NCI-H2107 (cell line): ENCODE results near the gene SCP2.

Source experiments
- DNase-seq: peaks from one replicate; lab custom pipeline; 2025; lab: John Stamatoyannopoulos, UW

SCP2 gene

DNA sequence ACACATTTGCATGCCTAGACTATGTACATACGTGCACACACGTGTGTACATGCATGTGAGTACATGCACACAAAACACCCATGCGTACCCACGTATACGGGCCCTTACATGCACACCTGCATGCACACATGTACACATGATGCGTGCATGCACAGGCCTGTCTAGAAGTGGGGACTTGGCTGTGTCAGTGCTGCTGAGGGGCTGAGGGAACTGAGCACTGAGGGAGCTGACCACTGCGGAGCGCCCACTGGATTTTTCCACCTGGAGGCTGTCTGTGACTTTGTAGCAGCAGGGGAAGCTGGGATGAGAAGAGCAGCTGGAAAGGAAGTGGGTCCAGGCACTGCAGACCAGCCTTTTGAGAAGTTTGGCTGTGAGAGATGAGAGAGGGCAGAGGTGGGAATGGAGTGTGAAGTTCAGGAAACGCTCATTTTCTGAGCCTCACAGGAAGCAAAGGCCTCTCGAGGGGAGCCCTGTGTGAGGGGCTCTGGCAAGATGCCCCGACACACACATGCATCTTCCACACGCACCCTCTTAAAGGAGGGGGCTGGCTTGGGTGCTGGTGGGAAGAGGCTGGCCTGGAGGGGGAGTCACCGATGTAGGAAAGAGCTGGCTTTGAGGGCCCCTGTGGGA is 155.9 kb downstream of the SCP2 start:
- no peak for DNase-seq

DNA sequence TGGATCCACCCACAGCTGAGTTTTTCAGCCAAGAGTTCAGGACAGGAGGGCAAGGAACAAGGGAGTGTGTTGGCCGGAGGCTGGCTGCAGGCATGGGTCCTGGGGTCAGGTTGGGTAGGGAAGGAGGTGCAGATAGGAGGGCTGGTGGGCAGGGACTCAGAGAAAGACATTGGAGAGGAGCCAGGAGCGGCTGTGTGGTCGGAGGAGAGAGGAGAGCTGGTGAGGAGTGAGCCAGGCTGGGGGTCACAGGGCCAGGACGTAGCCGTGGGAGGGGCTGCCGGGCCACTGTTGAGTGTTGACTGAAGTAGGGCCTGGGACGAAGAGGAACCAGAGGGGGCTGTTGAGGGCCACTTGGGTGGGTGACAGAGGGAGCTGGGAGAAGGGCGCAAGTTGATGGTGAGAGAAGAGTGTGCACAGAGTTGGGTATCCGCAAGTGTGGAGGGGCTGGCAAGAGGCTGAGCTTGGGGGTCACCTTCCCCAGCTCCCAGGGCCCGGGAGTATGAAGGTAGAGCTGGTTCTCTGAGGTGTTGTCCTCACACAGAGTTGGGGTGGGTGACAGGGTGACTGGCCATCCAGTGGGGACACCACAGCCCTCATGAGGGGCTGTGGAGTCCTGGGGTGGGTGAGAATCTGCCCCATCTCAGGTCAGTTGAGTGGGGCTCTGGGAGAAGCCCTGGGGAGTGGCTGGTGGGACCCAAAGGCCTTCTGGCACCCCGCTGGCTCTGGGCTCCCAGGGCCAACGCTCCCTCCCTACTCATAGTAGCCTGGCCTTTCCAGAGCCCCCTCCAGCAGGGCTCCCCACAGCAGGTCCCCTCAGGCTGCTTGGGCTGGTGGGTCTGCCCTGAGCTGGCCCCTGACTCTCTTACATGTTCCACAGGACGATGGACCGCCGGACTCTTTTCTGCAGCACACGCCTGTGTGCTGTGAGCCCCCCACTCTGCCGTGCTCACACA is 156.8 kb downstream of the SCP2 start:
- no peak for DNase-seq

- DNase-seq = no peak
Measured at GRCh38 chr1:53084589-53084971, 157.5 kb downstream of the SCP2 start.

DNA sequence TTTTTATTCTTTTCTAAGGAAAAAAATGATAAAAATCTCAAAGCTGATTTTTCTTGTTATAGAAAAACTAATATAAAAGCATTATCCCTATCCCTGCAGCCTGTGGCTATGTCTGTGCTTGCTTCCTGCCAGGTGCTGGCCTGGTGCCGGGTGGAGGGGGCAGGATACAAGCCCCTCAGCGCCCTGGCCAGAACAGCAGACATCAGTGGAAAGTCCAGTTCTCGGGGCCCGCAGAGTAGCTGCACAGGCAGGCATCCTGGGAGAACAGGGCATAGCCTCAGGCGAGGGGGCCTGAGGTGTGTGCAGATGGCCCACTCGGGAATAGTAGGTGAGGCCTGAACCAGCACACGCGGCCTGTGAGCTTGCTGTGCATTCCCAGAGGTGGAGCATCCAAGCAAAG is 158.3 kb downstream of the SCP2 start:
- DNase-seq = no peak

- no peak for DNase-seq
Measured at GRCh38 chr1:53086491-53087070, 159.5 kb downstream of the SCP2 start.

- DNase-seq = no peak
Measured at GRCh38 chr1:53087332-53088285, 160.5 kb downstream of the SCP2 start.

GRCh38 chr1:53088616-53089300 is 161.7 kb downstream of the SCP2 start:
- DNase-seq = no peak

GRCh38 chr1:53089478-53090226 is 162.6 kb downstream of the SCP2 start:
- no peak for DNase-seq

- no peak for DNase-seq
Measured at GRCh38 chr1:53090227-53091147, 163.4 kb downstream of the SCP2 start.

- no peak for DNase-seq
Measured at GRCh38 chr1:53091841-53092645, 165.0 kb downstream of the SCP2 start.

DNA sequence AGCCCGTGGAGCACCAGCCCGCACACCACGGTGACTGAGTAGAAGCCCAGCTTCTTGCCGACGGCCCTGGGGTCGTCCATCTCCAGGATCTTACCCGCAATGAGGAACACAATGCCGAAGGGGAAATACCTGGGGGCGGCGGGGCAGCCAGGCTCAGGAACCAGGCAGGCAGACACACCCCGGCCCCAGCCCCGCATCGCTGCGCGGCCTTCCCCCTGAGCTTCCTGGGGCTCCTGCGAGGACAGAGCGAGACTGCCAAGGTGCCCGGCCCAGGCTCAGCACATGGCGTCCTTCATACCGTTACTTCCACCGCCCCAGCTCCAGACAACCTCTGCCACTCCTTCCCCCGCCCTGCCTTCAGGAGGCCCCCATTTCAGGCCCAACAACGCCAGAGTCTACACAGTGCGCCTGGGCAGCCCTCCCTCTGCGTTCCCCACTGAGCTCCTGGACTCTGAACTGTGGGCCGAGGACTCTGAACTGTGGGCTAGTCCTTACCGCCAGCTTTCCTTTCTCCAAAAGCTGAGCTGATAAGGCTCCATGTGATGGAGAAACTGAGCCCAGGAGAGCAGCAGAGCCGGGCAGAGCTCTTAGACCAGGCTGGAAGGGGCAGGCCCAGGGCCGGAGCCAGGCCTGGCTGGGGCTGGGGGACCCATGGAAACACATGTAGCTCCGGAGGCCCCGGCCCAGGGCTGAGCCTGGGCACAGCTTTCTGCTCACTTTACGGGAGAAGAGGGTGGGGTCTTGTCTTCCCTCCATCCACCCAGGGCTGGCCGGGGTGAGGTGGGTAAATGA is 165.8 kb downstream of the SCP2 start:
- no peak for DNase-seq

DNA sequence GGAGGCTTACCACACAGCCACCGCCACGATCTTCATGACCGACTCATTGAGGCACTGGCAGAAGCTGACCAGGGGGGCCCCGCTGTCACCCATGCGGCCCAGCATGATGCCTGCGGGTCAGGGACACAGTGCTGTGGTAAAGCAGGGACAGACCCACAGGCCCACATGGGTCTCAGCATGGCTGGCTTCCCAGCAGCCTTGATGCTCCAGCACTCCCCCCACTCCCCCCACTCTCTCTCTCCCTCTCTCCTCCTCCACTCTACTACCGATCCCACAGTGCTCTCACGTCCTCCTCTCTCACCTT is 166.3 kb downstream of the SCP2 start:
- no peak for DNase-seq

DNA sequence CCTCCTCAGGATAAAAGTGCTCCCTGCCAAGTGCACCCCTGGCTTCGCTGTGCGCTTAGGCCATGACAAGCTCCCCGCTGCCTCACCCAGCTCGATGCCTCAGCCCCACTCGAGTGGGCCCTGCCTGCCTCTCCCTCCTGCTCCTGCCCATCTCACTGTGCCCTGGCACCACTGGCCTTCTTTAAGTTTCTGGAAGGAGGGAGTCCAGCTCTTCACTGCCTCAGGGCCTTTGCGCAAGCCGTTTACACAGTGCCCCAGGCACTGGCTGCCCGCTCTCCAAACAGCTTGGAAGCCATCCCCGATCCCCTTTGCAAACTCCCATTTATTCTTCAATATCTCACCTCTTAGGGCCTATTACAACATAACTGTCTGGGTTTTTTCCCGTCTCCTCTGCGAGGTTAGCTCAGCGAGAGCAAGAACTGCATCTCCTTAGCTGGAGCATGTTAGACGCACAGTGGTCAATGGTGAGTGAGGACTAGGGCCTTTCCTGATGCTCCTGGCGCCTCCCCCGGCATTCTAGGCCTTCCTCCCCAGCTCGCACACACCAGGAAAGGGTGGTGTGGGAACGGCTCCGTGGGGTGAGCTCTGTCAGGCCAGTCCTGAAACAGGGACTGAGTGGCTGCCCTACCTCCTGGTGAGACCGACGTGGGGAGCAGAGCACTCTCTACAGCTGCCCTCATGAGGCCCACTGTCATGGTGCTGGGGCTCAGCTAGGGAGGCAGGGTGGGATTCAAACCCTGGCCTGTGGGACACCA is 166.9 kb downstream of the SCP2 start:
- DNase-seq = no peak

DNA sequence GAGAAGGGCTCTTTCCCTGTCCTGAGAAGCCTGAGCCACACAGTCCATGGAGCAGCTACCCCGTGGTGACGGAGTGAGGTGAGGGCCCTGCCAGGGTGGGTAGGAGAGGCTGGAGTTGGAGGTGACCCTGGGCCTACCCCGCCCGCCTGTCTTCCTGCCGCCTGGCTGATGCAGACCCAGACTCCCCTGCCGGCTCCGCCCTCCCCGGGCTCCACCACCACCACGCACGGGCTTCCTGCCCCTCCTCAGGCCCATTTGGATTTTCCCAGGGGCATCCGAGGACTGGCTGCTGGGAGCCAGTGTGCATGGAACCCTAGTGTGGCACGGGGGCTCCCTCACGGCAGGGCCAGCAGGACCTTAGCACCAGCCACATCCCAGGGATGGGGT is 167.4 kb downstream of the SCP2 start:
- DNase-seq = no peak
